DMS 273 treated with DMSO at 0.1 percent for 48 hours (cell line): ENCODE data around the gene FLNA.
"Not testable (repeated sequence)": the region's sequence is repeated elsewhere in the genome, so short reads cannot be mapped to it uniquely, and the experiment has no call there.

Experiments used
- DNase-seq: peaks from one replicate; lab custom pipeline; 2025; lab: John Stamatoyannopoulos, UW

The FLNA gene

GRCh38 chrX:154399527-154400368, 25.3 kb upstream of the FLNA start:
- DNase-seq = no peak

DNA sequence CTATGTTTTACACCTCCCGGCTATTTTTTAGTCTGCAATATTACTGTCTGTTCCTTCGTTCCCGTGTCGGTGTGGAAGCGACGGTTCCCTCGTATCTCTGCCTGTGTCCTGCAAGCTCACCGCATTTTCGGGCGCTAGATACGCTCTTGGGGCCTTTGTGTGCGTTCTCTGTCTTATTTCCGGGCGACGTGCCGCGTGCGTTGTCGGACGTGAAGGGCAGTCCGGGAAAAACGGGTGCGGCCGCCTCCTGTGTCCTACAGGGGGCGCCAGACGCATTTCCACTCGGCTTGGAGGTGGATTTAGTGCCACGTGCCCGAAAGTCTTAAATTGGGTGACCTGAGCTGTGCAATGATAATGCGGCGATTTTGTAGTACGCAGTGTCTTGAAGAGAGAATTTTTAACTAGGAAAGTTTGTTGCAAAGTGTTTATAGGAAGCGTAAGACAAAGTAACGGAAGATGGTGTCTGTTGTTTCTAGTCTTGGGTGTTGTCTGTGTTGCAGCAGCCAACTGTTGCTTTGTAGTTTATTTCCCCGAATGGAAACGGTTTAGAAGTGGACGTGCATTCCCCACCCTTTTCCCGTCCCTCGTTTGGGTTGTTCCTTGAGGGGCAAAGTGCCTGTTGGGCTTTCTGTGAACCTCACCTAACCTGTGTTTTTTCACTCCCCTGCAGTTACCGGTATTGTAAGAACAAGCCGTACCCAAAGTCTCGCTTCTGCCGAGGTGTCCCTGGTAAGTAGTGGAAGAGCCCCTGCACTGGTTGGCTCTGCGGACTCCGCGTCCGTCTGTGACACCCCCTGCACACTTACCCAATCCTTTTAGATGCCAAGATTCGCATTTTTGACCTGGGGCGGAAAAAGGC, 24.5 kb upstream of the FLNA start:
- DNase-seq = no peak

- peak; percentile 90 for DNase-seq
These were observed 23.6 kb upstream of the FLNA start, which contains the start of gene RPL10 for GRCh38 chrX:154397888-154398667. RPL10 (plus strand) TSS chrX:154398377; CDS start chrX:154398520, 143 bp downstream.

DNA sequence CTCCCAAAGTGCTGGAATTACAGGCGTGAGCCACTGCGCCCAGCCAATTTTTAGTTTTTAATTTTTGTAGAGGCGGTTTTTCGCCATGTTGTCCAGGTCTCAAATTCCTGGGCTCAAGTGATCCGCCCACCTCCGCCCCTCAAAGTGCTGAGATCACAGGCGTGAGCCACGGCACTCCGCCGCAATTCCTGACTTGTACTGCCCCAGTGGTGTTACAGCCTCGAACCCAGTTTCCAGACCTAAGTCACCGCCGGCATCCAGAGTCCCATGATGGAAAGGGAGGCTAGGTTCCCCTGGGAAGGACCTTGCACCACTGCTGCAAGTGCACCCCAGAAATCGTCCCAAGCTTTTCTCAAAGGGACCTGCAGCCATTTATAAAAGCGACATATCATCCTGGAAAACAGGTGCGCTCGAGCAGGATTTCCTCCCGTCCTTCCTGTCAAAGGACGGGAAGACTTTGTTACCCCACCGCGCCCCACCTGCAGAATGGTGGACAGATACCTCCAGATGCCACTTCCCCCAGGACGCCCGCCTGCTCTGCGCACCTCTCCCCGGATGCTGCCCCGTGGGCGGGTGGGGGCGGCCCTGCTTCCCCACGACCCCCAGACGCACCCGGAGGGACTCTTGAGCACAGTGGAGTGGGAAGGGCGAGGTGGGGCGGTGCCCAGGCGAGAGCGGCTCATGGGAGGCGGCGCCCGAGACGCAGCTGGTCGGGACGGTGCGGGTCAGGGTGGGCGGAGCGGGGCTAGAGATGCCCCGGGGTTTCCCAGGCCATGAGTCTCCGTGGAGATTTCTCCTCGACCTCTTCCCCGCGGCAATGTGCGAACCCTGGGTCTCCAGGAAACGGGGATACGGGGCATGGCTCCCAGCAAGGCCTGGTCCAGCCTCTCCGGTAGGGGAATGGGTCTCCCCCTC, 22.8 kb upstream of the FLNA start:
- DNase-seq = no peak

- not testable (repeated sequence) for DNase-seq
These were observed 21.9 kb upstream of the FLNA start for GRCh38 chrX:154396363-154396762.

- not testable (repeated sequence) for DNase-seq
These were observed 15.6 kb upstream of the FLNA start for GRCh38 chrX:154389812-154390747.

DNA sequence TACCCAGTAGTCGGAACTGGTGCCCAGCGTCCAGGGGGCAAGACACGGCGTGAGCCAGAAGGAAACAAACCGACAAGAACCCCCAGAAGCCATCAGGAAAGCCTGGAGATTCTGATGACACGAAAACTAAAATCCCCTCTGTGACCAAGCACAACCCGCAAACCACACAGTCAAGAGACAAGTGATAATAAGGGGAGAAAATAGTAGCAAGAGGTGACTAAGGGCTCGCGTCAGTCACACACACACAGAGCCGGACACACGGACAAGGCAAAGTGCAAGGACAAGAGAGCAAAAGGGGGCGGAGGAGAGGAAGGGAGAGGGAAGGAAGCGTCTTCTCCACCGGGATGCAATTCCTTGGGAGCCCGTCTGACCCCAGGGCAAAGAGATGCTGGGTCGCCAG, 14.2 kb upstream of the FLNA start:
- not testable (repeated sequence) for DNase-seq

- DNase-seq = not testable (repeated sequence)
These were observed 13.7 kb upstream of the FLNA start for GRCh38 chrX:154388094-154388493.

DNA sequence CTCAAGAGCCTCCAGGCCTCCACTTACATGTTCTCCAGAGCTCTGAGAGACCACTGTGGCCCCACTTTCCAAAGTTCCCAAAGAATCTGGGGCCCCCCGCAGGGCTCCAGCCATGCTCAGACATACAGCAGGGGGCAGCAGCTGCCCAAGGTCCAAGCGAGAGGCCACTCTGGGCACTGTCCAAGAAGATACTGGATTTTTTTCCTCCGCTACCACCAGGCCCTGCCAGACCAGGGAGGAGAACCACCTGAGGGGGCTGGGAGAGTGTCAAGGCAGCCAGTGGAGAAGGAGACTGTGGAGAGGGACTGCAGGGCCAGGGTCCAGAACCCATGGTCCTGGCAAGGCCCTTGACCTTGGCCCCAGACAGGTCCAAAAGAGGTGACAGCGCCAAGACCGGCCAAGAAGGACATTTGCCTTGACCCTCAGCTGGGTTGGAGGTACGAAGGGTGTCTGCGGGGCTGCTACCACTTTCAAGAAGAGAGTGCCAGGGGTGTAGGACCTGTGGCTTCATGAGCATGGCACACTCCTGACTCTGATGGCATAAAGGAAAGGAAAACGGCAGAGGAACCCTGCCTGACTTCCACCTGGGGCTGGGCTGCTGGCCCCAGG, 10.0 kb upstream of the FLNA start:
- no peak for DNase-seq

GRCh38 chrX:154383359-154384283, 9.2 kb upstream of the FLNA start:
- DNase-seq = no peak

DNA sequence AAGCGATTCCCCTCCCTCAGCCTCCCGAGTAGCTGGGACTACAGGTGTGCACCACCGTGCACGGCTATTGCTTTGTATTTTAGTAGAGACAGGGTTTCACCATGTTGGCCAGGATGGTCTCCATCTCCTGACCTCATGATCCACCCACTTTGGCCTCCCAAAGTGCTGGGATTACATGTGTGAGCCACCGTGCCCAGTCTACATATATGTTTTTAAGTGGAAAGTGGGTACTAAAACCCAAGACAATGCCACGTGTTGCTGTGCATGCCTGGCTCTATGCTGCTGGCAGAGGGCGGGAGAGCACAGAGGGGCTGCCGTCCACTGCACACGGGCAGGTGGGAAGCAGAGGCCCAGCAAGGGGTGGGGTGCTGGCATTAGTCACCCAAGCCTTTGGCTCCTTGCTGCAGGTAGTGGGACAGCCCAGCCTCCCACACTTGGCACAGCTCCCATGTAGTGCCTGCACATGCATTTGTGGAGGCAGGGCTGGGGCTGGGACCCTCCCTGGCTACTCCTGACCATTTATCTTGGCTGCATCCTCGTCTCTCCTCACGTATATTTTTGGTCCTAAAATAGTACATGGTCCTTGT, 8.1 kb upstream of the FLNA start:
- no peak for DNase-seq

DNA sequence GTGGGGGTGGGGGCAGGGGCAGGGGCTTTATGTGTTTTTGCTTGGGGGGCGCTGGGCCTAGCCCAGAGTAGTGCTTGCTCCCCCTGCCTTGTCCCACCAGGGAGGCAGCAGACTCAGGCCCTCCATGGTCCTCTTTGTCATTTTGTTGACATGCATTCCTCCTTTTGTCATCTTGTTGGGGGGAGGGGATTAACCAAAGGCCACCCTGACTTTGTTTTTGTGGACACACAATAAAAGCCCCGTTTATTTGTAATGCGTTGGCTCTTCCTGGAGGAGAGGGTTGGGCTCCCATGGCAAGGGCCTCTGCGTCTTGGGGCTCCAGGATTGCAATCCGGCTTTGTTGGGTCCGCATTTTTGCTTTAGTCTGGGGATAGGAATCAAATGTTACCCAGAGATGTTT, 6.8 kb upstream of the FLNA start:
- DNase-seq = no peak

- no peak for DNase-seq
These were observed 6.4 kb upstream of the FLNA start for GRCh38 chrX:154380787-154381186.

DNA sequence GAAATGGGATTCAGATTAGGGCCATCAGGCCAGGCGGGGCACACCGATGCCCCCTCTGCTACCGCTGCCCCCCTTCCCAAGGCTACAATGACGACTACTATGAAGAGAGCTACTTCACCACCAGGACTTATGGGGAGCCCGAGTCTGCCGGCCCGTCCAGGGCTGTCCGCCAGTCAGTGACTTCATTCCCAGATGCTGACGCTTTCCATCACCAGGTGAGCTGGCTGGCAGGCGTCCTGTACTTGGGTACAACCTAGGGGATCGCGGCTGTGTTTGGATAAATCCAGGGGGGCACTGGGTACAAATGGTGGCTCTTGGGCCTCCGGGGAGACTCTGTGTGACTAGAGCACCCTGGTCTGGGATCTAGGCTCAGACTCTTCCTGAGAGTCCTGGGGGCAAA, 5.7 kb upstream of the FLNA start:
- no peak for DNase-seq

- DNase-seq = no peak
These were observed 5.1 kb upstream of the FLNA start for GRCh38 chrX:154379569-154379951.

- DNase-seq = peak; percentile 97
These were observed 4.5 kb upstream of the FLNA start, which contains the start of gene EMD for GRCh38 chrX:154378799-154379568. EMD (plus strand) TSS chrX:154379295; CDS start chrX:154379485, 190 bp downstream.
